ENCODE data around the gene MMP24.

The MMP24 gene

DNA sequence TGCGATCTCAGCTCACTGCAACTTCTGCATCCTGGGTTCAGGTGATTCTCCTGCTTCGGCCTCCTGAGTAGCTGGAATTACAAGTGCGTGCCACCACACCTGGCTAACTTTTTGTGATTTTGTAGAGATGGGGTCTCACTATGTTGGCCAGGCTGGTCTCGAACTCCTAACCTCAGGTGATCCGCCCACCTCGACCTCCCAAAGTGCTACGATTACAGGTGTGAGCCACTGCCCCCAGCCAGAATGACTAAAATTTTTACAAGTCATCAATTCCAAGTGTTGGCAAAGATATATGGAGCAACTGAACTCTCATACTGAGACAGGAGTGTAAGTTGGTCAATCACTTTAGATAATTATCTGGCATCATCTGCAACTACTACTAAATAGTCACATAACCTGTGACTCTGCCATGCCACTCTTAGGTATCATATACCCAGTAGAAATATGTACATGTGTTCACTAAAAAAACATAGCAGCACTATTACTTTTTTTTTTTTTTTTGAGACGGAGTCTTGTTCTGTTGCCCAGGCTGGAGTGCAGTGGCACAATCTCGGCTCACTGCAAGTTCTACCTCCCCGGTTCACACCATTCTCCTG lies 55.1 kb downstream of the MMP24 start:
- TF ChIP-seq, protein P1, sequence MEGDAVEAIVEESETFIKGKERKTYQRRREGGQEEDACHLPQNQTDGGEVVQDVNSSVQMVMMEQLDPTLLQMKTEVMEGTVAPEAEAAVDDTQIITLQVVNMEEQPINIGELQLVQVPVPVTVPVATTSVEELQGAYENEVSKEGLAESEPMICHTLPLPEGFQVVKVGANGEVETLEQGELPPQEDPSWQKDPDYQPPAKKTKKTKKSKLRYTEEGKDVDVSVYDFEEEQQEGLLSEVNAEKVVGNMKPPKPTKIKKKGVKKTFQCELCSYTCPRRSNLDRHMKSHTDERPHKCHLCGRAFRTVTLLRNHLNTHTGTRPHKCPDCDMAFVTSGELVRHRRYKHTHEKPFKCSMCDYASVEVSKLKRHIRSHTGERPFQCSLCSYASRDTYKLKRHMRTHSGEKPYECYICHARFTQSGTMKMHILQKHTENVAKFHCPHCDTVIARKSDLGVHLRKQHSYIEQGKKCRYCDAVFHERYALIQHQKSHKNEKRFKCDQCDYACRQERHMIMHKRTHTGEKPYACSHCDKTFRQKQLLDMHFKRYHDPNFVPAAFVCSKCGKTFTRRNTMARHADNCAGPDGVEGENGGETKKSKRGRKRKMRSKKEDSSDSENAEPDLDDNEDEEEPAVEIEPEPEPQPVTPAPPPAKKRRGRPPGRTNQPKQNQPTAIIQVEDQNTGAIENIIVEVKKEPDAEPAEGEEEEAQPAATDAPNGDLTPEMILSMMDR (conservative IDR thresholded peaks at IDR 0.05; ENCODE audit: low read depth, low read length), result no peak
- H3K4me3 ChIP-seq (ENCODE audit: low read length), result no peak overlapping the region

DNA sequence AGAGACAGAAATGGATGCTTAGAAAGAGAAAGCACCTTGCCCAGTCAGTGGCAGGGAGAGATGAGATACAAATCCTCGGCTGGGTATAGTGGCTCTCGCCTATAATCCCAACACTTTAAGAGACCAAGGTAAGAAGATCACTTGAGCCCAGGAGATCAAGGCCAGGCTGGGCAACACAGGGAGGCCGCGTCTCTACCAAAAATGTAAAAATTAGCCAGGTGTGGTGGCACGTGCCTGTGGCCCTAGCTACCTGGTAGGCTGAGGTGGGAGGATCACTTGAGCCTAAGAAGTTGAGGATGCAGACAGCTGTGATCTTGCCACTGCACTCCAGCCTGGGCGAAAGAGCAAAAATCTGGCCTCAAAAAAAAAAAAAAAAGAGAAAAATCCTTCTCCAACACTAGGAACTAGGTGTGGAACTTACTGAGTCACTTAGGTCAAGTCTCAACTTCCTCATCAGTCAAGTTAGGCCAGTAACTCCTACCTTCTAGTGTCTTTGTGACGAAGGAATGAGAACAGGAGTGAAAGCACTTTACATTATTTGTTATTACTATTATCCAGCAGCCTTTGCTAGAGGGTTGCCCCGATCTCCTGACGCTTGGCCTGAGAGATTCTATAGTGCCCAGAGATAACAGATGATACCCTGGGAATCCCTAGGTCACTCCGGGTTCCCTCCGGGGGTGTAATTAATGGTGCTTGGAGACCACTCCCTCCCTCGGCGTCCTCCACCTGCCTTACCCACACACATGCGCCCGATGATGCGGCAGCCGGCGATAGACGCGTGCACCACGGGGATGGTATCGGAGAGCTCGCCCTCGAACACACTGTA lies 57.2 kb downstream of the MMP24 start:
- DNase-seq (ENCODE audit: low read depth), result no peak
- TF ChIP-seq, protein P1 (conservative IDR thresholded peaks at IDR 0.05; ENCODE audit: low read depth, low read length), result no peak
- peak overlapping the region; percentile 84 for H3K4me3 ChIP-seq (ENCODE audit: low read length)

More for the DNA sequence above, 55.1 kb downstream of the MMP24 start:
- no peak for DNase-seq (ENCODE audit: low read depth)

DNA sequence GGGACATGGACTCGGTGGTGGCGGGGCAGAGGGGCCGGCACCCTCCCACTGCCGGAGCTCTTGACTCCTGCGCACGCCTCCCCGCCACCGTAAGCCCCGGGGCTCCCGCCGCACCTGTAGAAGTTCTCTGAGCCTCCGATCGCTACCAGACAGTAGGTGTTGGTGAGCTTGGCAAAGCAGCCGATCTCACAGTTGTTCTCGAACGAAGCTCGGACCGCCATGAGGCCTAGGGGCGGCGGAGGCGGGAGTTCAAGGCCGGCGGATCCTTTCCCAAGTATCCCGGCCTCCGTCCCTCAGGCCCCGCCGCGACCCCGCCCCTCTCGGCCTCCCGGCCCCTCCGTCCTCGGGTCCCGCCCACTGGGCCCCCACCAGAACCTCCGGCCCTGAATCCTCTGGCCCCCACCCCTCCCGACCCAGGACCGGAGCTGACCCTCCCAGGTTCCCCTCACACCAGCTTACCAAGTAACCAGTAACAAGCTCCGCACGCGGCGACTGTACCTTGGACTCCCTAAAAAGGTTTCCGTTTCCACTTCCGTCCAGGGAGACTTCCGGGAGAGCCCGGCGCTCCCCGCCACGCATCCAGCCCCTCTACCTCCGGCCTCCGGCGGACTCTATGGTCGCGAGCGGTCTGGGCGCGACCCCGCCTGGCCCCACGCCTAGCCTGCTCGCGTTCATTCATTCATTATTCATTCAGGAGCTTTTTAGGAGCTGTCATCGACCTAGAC lies 57.9 kb downstream of the MMP24 start, which contains the start of gene EIF6:
Gene EIF6 (minus strand): TSS at position 506 of the 725 bp plus-strand sequence. CDS start 285 bp downstream, at position 221.
- TF ChIP-seq, protein P1 (conservative IDR thresholded peaks at IDR 0.05; ENCODE audit: low read depth, low read length), result no peak
- peak; percentile 59 for DNase-seq (ENCODE audit: low read depth)

DNA sequence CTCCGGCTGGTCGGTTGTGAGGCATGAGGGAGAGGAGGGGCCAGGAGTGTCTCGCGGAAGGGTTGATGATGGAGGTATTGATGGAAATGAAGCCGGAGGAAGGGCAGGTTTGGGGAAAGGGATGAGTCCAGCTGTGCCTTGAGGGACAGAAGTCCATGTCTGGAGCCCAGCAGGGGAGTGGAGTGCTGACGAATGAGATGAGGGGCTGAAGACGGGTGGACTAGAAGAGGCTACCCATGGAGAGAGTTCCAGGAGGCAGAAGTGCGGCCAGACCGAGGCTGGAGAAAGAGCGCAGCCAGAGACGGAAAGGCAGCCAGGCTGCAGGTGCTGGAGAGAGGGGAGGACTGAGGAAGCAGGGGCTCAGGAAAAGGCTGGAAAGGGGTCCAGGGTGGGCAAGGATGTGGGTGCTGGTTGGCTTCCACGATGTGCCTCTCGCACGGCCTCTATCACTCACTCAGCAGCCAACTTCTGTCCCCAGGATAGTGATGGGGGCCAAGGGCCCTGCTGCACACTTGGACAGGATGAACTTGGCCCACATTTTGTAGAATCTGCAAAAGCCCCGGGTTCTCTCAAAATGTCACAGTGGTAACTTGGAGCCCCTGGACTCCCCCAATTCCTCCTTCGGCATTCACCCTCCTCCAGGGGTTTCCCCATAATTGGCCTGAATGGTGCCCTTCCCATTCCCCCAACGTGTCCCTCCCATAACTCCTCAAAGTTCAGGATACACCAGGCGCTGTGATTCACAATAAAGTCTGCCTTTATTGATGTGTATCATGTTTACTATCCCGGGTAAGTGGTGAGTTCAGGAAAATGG lies 58.7 kb downstream of the MMP24 start:
- DNase-seq (ENCODE audit: low read depth), result no peak
- TF ChIP-seq, protein P1 (conservative IDR thresholded peaks at IDR 0.05; ENCODE audit: low read depth, low read length), result no peak
- peak overlapping the region; percentile 84 for H3K4me3 ChIP-seq (ENCODE audit: low read length)

More for the DNA sequence above, 57.9 kb downstream of the MMP24 start, which contains the start of gene EIF6:
- H3K4me3 ChIP-seq (ENCODE audit: low read length), result peak within 1 kb of the TSS; percentile 84

DNA sequence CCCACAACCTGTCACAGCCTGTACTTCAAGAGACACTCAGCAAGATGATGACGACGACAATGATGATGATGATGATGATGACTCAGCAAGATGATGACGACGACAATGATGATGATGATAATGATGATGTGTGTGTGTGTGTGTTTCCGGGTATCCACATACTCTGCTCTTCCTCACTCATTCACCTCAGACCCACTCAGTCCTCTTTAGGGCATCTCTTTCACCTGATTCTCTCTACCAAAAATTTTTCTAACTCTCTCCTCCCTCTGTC lies 59.3 kb downstream of the MMP24 start:
- H3K4me3 ChIP-seq (ENCODE audit: low read length), result no peak overlapping the region
- DNase-seq (ENCODE audit: low read depth), result no peak
- TF ChIP-seq, protein P1 (conservative IDR thresholded peaks at IDR 0.05; ENCODE audit: low read depth, low read length), result no peak

DNA sequence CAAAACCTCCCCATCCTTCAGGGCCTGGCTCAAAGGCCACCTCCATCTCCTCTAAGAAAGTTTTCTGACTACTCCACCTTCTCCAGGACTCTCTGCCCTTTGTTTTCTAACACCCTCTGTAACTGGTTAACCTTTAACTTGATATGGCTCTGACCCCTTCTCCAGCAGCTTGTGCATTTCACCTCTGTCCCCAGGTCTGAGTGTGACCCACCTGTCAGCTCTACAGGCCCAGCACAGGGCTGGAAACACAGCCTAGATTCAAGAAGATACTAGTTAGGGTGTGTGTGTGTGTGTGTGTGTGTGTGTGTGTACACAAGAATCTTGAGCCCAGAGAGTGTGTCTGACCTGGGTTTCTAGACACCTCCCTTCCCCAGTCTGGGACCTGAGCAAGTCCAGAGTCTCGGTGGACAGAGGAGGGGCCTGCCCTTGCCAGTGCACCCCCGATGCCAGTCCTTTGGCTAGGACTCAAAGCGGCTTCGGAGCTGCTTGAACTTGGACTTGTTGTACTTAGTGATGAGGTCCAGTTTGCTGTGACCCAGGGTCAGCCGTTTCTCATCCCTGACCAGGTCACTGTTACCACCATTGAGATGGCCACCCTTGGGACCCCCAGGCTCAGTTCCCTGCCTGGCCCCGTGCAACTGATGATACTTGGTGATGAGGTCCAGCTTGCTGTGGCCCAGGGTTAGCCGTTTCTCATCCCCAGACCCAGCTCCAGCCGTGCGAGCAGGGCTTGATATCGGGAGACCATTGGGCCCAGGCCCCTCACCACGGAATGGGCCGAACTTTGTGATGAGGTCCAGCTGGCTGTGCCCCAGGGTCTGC lies 59.8 kb downstream of the MMP24 start:
- no peak overlapping the region for H3K4me3 ChIP-seq (ENCODE audit: low read length)
- TF ChIP-seq, protein P1 (conservative IDR thresholded peaks at IDR 0.05; ENCODE audit: low read depth, low read length), result no peak
- no peak for DNase-seq (ENCODE audit: low read depth)

Measured in retinal pigment epithelial cell (primary cell).